ENCODE data around the gene ANO6.
"Not testable (repeated sequence)": the region's sequence is repeated elsewhere in the genome, so short reads cannot be mapped to it uniquely, and the experiment has no call there.

DNA sequence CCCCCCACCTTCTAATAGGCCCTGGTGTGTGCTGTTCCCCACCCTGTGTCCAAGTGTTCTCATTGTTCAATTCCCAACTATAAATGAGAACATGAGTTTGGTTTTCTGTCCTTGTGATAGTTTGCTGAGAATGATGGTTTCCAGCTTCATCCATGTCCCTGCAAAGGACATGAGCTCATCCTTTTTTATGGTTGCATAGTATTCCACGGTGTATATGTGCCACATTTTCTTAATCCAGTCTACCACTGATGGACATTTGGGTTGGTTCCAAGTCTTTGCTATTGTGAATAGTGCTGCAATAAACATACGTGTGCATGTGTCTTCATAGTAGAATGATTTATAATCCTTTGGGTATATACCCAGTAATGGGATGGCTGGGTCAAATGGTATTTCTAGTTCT lies 20.5 kb downstream of the ANO6 start:
- TF ChIP-seq CTCF (IDR thresholded peaks at IDR 0.05; ENCODE audit: low read depth, low read length, missing input control); REST (IDR thresholded peaks at IDR 0.05); ZBTB33 (IDR thresholded peaks at IDR 0.05); GABPA (IDR thresholded peaks at IDR 0.05 in 1 of 2, conservative IDR thresholded peaks at IDR 0.05 in 1 of 2); HNF4A (conservative IDR thresholded peaks at IDR 0.05); JUND (IDR thresholded peaks at IDR 0.05); SP1 (IDR thresholded peaks at IDR 0.05); RAD21 (IDR thresholded peaks at IDR 0.05): not testable (repeated sequence)
- TF ChIP-seq, protein P1, sequence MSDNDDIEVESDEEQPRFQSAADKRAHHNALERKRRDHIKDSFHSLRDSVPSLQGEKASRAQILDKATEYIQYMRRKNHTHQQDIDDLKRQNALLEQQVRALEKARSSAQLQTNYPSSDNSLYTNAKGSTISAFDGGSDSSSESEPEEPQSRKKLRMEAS (IDR thresholded peaks at IDR 0.05) = not testable (repeated sequence)

All from liver (tissue), 3 donors.